IPS-18a (cell line): ENCODE measurements around the gene RSPO4.

Experiments
- H3K27ac ChIP-seq: one replicate; pipeline ENCODE4 v1.5.1; 2013; ENCODE audit warnings: low read length
- H3K27me3 ChIP-seq: one replicate; pipeline ENCODE4 v1.6.1; 2013; ENCODE audit warnings: mild to moderate bottlenecking, low read length; ENCODE audit not compliant: control insufficient read depth, insufficient read depth
- H3K36me3 ChIP-seq: one replicate; pipeline ENCODE4 v1.6.1; 2013; ENCODE audit warnings: low read depth, low read length; ENCODE audit not compliant: control insufficient read depth
- H3K4me1 ChIP-seq: one replicate; pipeline ENCODE4 v1.6.1; 2013; ENCODE audit warnings: low read depth, low read length; ENCODE audit not compliant: control insufficient read depth
- H3K4me3 ChIP-seq: one replicate; pipeline ENCODE4 v1.5.1; 2013; ENCODE audit warnings: low read length
- H3K9ac ChIP-seq: one replicate; pipeline ENCODE4 v1.6.1; 2013; ENCODE audit warnings: mild to moderate bottlenecking, low read length, moderate library complexity
- H3K9me3 ChIP-seq: one replicate; pipeline ENCODE4 v1.6.1; 2013; ENCODE audit warnings: low read depth, low read length; ENCODE audit not compliant: control insufficient read depth

The RSPO4 gene

DNA sequence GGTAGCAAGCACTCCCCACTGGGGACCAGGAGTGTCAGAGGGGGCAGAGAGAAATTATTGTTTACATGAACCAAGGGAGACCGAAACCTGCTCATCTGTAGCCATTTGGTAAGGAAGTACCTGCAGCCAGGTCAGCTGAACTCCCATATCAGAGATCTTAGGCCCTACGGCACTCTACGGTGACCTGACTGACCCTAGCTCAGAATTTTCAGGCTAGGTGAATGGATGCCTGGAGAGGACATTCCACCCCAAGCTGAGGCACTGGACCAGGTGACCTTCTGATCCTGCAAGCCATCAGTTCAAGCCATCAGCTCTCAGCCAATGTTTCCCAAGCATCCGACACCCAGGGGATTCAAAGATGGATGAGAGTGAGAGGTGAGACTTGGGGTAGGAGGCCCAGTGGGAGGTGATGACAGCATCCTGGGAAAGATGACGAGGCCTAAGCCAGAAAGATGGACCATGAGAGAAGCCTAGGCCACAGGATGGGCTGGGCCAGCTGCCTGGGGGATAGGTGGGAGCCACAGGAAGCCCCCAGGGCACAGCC is 88.7 kb downstream of the RSPO4 start:
- H3K27me3 ChIP-seq, result no peaks in the 10 kb centered on the region
- H3K4me1 ChIP-seq, result peaks cover 6% of the 10 kb centered on the region
- no peak overlapping the region for H3K4me3 ChIP-seq
- H3K9me3 ChIP-seq, result no peaks in the 10 kb centered on the region
- no peaks in the 10 kb centered on the region for H3K36me3 ChIP-seq
- H3K9ac ChIP-seq, result no peak overlapping the region
- H3K27ac ChIP-seq, result no peak overlapping the region

DNA sequence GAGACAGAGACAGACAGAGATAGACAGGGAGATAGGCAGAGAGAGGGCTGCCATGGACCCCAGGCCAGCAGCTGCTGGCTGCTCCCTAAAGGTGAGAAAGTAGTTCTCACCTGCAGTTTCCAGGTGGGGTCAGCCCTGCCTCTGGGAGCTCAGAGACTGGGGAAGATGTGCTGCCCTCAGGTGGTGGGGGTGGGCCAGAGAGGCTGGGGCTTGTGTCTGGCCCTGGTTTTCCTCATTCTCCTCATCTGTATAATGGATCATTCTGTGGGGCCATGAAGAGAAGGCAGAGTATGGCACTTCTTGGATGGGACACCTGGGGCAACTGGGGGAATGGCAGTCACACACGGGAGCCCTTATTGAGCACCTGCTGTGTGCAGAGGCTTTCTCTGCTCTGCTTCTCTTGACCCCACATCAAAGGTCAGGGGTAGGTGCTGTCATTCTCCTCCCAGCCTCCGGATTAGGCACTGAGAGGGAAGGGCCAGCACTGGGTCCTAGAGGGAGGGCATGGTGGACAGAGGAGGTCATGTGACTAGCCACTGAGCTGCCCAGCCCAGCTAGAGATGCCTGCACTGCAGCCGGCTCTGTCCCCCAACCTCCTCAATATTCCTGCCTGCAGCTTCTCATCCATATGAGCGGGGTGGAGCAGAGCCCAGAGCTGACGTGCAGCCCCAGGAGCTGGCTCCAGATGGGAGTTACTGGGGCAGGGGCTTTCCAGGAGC is 90.1 kb downstream of the RSPO4 start:
- Histone ChIP-seq H3K4me1 (peaks cover 6% of the 10 kb centered on the region), H3K9me3 (no peaks in the 10 kb centered on the region), H3K27me3 (no peaks in the 10 kb centered on the region), H3K4me3 (no peak overlapping the region), H3K9ac (no peak overlapping the region), H3K27ac (no peak overlapping the region), H3K36me3 (no peaks in the 10 kb centered on the region)

GRCh38 chr20:910870-911770 is 91.0 kb downstream of the RSPO4 start:
- H3K4me1 ChIP-seq, result no peaks in the 10 kb centered on the region
- no peak overlapping the region for H3K27ac ChIP-seq
- H3K36me3 ChIP-seq, result no peaks in the 10 kb centered on the region
- H3K27me3 ChIP-seq, result no peaks in the 10 kb centered on the region
- no peak overlapping the region for H3K9ac ChIP-seq
- no peak overlapping the region for H3K4me3 ChIP-seq
- H3K9me3 ChIP-seq, result no peaks in the 10 kb centered on the region

DNA sequence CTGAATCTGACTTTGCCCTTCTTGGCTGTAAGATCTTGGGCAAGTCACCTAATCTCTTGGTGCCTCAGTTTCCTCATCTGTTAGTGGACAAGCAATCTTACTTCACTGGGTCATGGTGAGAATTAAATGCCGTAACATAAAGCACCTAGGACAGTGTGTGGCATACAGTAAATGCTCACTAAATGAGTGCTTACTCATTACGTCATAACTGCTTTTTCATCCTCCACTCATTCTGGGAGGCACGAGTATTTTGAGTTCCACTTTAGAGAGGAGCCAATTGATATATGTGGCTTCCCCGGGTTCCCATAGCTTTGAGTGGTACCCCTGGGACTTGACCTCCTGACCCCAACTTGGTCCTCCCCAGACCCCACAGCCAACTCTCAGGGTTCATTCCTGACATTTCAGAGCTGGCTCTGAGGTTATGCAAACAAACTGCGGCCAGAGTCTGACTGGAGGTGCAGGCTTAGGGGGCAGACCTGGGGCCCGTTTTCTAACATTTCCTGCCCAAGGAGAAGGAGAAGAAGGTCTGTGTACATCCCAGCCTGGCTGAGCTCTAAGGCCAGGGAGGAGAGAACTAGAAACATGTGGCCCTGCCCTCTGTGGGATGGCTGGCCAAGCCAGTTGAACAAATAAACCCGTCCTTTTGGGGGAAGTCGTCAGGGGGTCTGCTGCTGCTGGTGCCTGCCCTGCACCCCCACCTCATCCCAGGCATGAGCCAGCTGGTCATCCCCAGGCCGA is 91.8 kb downstream of the RSPO4 start:
- no peaks in the 10 kb centered on the region for H3K9me3 ChIP-seq
- H3K4me1 ChIP-seq, result no peaks in the 10 kb centered on the region
- no peaks in the 10 kb centered on the region for H3K36me3 ChIP-seq
- no peak overlapping the region for H3K9ac ChIP-seq
- no peak overlapping the region for H3K27ac ChIP-seq
- H3K27me3 ChIP-seq, result no peaks in the 10 kb centered on the region
- no peak overlapping the region for H3K4me3 ChIP-seq

GRCh38 chr20:909641-910040 is 92.5 kb downstream of the RSPO4 start:
- H3K27me3 ChIP-seq, result no peaks in the 10 kb centered on the region
- H3K9me3 ChIP-seq, result no peaks in the 10 kb centered on the region
- H3K4me3 ChIP-seq, result no peak overlapping the region
- no peaks in the 10 kb centered on the region for H3K4me1 ChIP-seq
- H3K9ac ChIP-seq, result no peak overlapping the region
- H3K36me3 ChIP-seq, result no peaks in the 10 kb centered on the region
- no peak overlapping the region for H3K27ac ChIP-seq
